Thoracic aorta endothelial cell (primary cell): ENCODE measurements around the gene NR4A1. TPM values are rescaled to one million over a fixed set of nuclear protein-coding genes. Genes with fewer than 3 reads are reported as not detected.

Experiments
- total RNA-seq: library from RNA; depleted of rRNA; stranded (reverse); fragments of >200 nt; gene quantifications from 2 replicates; pipeline ENCODE4 v1.2.3, GENCODE V29; 2012

NR4A1 gene
- 0.13 and 1.3 TPM in 2 replicates for total RNA-seq

GRCh38 chr12:52050758-52051541 lies at the start of gene NR4A1:
Gene NR4A1 (plus strand): TSS chr12:52051442. CDS start chr12:52054329, 2,887 bp downstream.

GRCh38 chr12:52006726-52007157 lies 44.5 kb upstream of the NR4A1 start, which contains the start of gene TAMALIN:
Gene TAMALIN (plus strand): TSS chr12:52006946. CDS start chr12:52007020, 74 bp downstream.

DNA sequence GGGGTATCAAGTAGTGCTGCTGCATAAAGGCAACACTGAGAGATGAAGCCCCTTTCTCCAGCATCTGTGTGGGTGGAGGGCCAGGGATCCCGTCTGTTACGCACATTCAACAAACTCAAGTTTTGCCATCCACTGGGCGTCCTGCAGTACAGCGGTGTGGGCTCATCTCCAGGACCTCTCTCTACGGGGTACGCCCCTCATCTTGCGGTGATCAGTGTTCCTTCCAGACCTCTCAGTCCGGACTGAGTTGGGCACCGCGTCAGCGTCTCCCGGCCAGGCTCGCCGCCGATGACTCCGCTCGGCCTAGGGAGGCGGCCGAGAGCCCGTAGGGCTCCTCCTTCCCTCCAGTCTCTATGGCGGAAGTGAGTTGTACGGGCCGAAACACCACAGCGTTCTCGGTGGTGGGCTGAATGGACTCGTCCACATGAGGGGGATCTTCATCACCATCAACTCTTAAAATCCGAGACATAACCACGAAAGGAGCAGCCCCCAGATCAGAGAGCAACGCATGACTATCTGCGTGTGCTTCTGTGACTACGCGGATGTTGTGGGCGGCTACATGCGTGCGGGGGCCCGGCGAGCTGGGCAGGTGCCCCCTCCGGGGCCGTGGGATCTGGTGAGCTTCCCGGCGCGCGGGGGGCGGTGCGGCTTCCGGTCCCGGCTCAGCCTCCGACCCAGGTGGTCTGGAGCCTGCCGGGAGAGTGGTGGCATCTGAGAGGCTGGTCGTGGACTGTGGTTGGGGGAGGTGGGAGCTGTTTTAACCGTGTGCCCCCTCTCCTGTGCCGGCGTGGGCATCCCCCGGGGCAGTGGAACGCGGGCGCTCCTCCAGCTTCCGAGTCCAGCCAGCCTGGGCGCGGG lies 18.3 kb downstream of the NR4A1 start, which contains the start of gene ATG101:
TSS of gene ATG101 (plus strand) at position 652 of the 858 bp plus-strand sequence. CDS start 3,673 bp downstream, outside the sequence.

GRCh38 chr12:52079576-52080402 lies 28.5 kb downstream of the NR4A1 start, which contains the start of gene SMIM41:
Gene SMIM41 (plus strand): TSS chr12:52079704. CDS start chr12:52079780, 76 bp downstream.

Other genes starting within 250 kb of the NR4A1 start
- 0.53 and 2.5 TPM in 2 replicates for gene FIGNL2, start 202.7 kb upstream of the NR4A1 start, total RNA-seq
- 0.27 and 0.86 TPM in 2 replicates for gene ANKRD33, start 163.3 kb upstream of the NR4A1 start, total RNA-seq
- gene ACVRL1, start 143.9 kb upstream of the NR4A1 start, total RNA-seq = 291 and 422 TPM in 2 replicates
- gene ACVR1B, start 99.7 kb upstream of the NR4A1 start, total RNA-seq = 18.9 and 24.7 TPM in 2 replicates
- 34.5 and 45.2 TPM in 2 replicates for gene TAMALIN, start 44.5 kb upstream of the NR4A1 start, total RNA-seq
- 36.3 and 37.8 TPM in 2 replicates for gene ATG101, start 18.5 kb downstream of the NR4A1 start, total RNA-seq
- gene SMIM41, start 28.3 kb downstream of the NR4A1 start, total RNA-seq = 0.13 TPM in 1 of 2 replicates, not detected in the other
- 7.2 and 9.5 TPM in 2 replicates for gene KRT80, start 140.6 kb downstream of the NR4A1 start, total RNA-seq
- gene KRT7, start 181.8 kb downstream of the NR4A1 start, total RNA-seq = 206 and 443 TPM in 2 replicates
- gene KRT86, start 223.2 kb downstream of the NR4A1 start, total RNA-seq = 0.13 TPM in 1 of 2 replicates, not detected in the other
- gene KRT81, start 240.1 kb downstream of the NR4A1 start, total RNA-seq = not detected in 2 replicates